Stimulated activated CD4-positive, alpha-beta T cell treated with anti-CD3 and anti-CD28 coated beads, Interleukin-12 subunit alpha, Interleukin-12 subunit beta, amount 100 ng/mL, for 24 hours (primary cell): ENCODE data around the gene USE1.

Experiments
- DNase-seq, 2 experiments: peaks; one replicate each; pipeline ENCODE4 v3.0.0-alpha.2; 2020; ENCODE audit warnings: low read depth in 2 of 2

USE1 gene

GRCh38 chr19:17256130-17256529 lies 41.0 kb downstream of the USE1 start:
- DNase-seq = no peak

GRCh38 chr19:17259118-17259780 lies 44.1 kb downstream of the USE1 start:
- DNase-seq = no peak

GRCh38 chr19:17259934-17260333 lies 44.8 kb downstream of the USE1 start:
- DNase-seq = no peak

- peak; percentile 77 to 87 for DNase-seq
Observed at GRCh38 chr19:17260842-17261325, 45.7 kb downstream of the USE1 start.

- DNase-seq = no peak
Observed at GRCh38 chr19:17262557-17262956, 47.4 kb downstream of the USE1 start.

- no peak for DNase-seq
Observed at GRCh38 chr19:17263712-17264640, 48.8 kb downstream of the USE1 start.

- DNase-seq = no peak
Observed at GRCh38 chr19:17264641-17264979, 49.5 kb downstream of the USE1 start, which contains the start of gene USHBP1. USHBP1 (minus strand) TSS chr19:17264745; CDS start chr19:17264299, 446 bp downstream.

GRCh38 chr19:17266026-17266425 lies 50.9 kb downstream of the USE1 start:
- DNase-seq = no peak

GRCh38 chr19:17266589-17266974 lies 51.4 kb downstream of the USE1 start:
- DNase-seq = no peak

- DNase-seq = peak; percentile 85 to 92
Observed at GRCh38 chr19:17266975-17267788, 52.0 kb downstream of the USE1 start, which contains the start of gene BABAM1. BABAM1 (plus strand) TSS chr19:17267443; CDS start chr19:17268807, 1,364 bp downstream.

- no peak for DNase-seq
Observed at GRCh38 chr19:17268754-17269153, 53.6 kb downstream of the USE1 start.
